ENCODE results near the gene MEGF6. TPM values are rescaled to one million over a fixed set of nuclear protein-coding genes. Genes with fewer than 3 reads are reported as not detected.

MEGF6 gene
- total and polyA plus RNA-seq, 4 donors = 17.7 to 54.2 (median 48.2) TPM

DNA sequence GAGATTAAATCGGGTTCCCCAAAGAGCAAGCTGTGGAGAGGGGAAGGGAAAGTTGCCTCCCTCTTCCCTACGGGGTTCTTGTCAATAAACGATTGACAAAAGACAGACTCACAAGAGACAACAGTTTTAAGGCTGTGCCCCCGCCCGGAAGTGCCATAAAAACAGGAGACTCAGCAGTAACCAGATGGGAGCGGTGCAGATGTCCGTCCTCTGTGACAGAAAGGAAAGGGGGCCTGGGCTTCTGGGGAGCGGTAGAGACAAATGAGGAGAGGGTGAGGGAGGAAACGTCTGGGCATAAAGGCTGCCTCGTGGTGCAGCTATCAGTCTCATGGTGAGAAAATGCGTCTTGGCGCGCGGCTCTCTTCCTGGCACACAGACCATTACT, 46.9 kb upstream of the MEGF6 start:
- WGBS, 2 donors = 41 to 61% methylated on average over 14 of the region's 14 CpGs
- Histone ChIP-seq H3K36me3 (ENCODE audit: control insufficient read depth in 4 of 4, insufficient read depth in 4 of 4, low read length in 4 of 4) (no peaks in the 10 kb centered on the region), H3K9me3 (ENCODE audit: control insufficient read depth in 4 of 4, insufficient read depth in 3 of 4, low read length in 3 of 4) (peaks cover 0 to 2% (median 0%) of the 10 kb centered on the region in 4 donors), H3K4me1 (ENCODE audit: control insufficient read depth in 5 of 5, insufficient read depth in 5 of 5, low read length in 5 of 5) (no peaks in the 10 kb centered on the region), H3K4me3 (no peak overlapping the region), H3K27ac (ENCODE audit: low read depth in 1 of 2, low read length in 1 of 2) (no peak overlapping the region), H3K9ac (ENCODE audit: insufficient read depth in 1 of 2, low read length in 2 of 2) (no peak overlapping the region), H3K27me3 (ENCODE audit: control insufficient read depth in 3 of 3, insufficient read depth in 3 of 3, low read length in 2 of 3) (peaks cover 8 to 40% (median 19%) of the 10 kb centered on the region in 3 donors)
- ATAC-seq (ENCODE audit: insufficient read depth, low FRiP score) (no peak), DNase-seq (no peak)
- TF ChIP-seq, protein P1, sequence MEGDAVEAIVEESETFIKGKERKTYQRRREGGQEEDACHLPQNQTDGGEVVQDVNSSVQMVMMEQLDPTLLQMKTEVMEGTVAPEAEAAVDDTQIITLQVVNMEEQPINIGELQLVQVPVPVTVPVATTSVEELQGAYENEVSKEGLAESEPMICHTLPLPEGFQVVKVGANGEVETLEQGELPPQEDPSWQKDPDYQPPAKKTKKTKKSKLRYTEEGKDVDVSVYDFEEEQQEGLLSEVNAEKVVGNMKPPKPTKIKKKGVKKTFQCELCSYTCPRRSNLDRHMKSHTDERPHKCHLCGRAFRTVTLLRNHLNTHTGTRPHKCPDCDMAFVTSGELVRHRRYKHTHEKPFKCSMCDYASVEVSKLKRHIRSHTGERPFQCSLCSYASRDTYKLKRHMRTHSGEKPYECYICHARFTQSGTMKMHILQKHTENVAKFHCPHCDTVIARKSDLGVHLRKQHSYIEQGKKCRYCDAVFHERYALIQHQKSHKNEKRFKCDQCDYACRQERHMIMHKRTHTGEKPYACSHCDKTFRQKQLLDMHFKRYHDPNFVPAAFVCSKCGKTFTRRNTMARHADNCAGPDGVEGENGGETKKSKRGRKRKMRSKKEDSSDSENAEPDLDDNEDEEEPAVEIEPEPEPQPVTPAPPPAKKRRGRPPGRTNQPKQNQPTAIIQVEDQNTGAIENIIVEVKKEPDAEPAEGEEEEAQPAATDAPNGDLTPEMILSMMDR (IDR thresholded peaks at IDR 0.05; ENCODE audit: control extremely low read depth, extremely low read depth) = no peak

DNA sequence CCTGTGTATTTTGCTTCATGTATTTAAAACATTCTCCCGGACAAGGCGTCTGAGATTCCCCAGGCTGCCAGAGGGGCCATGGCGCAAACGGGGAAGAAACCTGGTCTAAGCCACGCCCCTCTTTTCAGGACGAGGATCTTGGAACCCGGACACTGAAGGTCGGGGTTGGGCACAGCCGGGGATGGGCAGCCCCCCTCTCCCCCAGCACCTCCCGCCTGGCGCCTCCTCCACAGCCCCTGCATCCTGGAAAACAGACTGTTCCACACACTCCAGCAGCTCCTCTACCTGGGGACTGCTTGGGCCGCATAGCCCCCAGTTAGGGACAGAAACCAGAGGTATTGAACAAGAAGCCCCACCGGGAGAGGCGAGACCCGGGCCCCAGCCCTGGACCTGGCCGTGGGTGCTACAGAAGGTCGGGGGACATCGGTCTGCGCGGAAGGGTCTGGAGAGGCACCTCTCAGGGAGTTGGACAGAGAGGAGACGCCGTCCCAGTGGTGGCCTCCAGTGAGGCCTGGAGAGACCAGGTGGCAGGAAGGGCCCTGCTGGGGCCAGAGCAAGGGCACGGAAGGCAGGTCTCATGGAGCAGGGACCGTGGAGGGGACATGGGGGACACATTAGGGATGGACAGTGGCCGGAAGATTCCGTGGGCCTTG, 46.4 kb upstream of the MEGF6 start:
- peaks cover 0 to 2% (median 0%) of the 10 kb centered on the region in 4 donors for H3K9me3 ChIP-seq (ENCODE audit: control insufficient read depth in 4 of 4, insufficient read depth in 3 of 4, low read length in 3 of 4)
- DNase-seq (no peak), ATAC-seq (ENCODE audit: insufficient read depth, low FRiP score) (no peak)
- peaks cover 12 to 43% (median 19%) of the 10 kb centered on the region in 3 donors for H3K27me3 ChIP-seq (ENCODE audit: control insufficient read depth in 3 of 3, insufficient read depth in 3 of 3, low read length in 2 of 3)
- H3K4me1 ChIP-seq (ENCODE audit: control insufficient read depth in 5 of 5, insufficient read depth in 5 of 5, low read length in 5 of 5) = peaks cover 0 to 3% (median 0%) of the 10 kb centered on the region in 5 donors
- 80 to 85% methylated on average over 26 of the region's 26 CpGs for WGBS, 2 donors
- H3K9ac ChIP-seq (ENCODE audit: insufficient read depth in 1 of 2, low read length in 2 of 2) = no peak overlapping the region
- H3K36me3 ChIP-seq (ENCODE audit: control insufficient read depth in 4 of 4, insufficient read depth in 4 of 4, low read length in 4 of 4) = no peaks in the 10 kb centered on the region
- no peak overlapping the region for H3K27ac ChIP-seq (ENCODE audit: low read depth in 1 of 2, low read length in 1 of 2)
- no peak overlapping the region for H3K4me3 ChIP-seq
- TF ChIP-seq, protein P1 (IDR thresholded peaks at IDR 0.05; ENCODE audit: control extremely low read depth, extremely low read depth) = no peak

DNA sequence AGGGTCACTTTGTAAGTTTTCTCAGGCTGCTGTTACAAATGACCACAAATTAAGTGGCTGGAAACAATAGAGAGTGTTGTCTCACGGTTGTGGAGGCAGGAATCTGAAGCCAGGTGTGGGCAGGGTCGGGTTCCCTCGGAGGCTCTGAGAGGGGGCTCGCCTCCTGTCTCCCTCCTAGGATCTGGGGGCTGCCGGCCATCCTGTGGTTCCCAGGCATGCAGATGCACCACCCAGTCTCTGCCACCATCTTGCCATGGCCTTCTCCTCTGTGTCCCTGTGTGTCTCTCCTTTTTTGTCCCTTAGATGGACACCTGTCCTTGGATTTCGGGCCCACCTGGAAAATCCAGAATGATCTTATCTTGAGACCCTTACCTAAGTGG, 45.8 kb upstream of the MEGF6 start:
- Histone ChIP-seq H3K27ac (ENCODE audit: low read depth in 1 of 2, low read length in 1 of 2) (no peak overlapping the region), H3K4me1 (ENCODE audit: control insufficient read depth in 5 of 5, insufficient read depth in 5 of 5, low read length in 5 of 5) (peaks cover 0 to 6% (median 0%) of the 10 kb centered on the region in 5 donors), H3K36me3 (ENCODE audit: control insufficient read depth in 4 of 4, insufficient read depth in 4 of 4, low read length in 4 of 4) (no peaks in the 10 kb centered on the region), H3K27me3 (ENCODE audit: control insufficient read depth in 3 of 3, insufficient read depth in 3 of 3, low read length in 2 of 3) (peaks cover 16 to 45% (median 19%) of the 10 kb centered on the region in 3 donors), H3K9ac (ENCODE audit: insufficient read depth in 1 of 2, low read length in 2 of 2) (no peak overlapping the region), H3K9me3 (ENCODE audit: control insufficient read depth in 4 of 4, insufficient read depth in 3 of 4, low read length in 3 of 4) (peaks cover 0 to 2% (median 0%) of the 10 kb centered on the region in 4 donors), H3K4me3 (no peak overlapping the region)
- 71 to 75% methylated on average over 6 of the region's 6 CpGs for WGBS, 2 donors
- ATAC-seq (ENCODE audit: insufficient read depth, low FRiP score) (no peak), DNase-seq (no peak)
- TF ChIP-seq, protein P1 (IDR thresholded peaks at IDR 0.05; ENCODE audit: control extremely low read depth, extremely low read depth) = no peak
